GM12878 (cell line): Measurements from ENCODE around the gene GMDS. TPM values are rescaled to one million over a fixed set of nuclear protein-coding genes. Genes with fewer than 3 reads are reported as not detected.

Source experiments
- ATAC-seq: fragments of 200-7000 bp; cut with Tn5 transposase; 3 replicates; pipeline ENCODE4 v1.9.1; 2020; ENCODE audit warnings: mild to moderate bottlenecking, moderate library complexity
- BruUV-seq: library from RNA; stranded (reverse); fragments of 400-500 nt; replicated peaks from 2 replicates; lab custom pipeline; 2021; lab: Mats Ljungman, UMichigan
- CTCF ChIA-PET: fragments of 300-600 bp; sonication (Branson Sonifier 250); formaldehyde crosslinking; extraction: SDS; loops from one replicate; lab custom pipeline; 2021; ENCODE audit warnings: inconsistent platforms; lab: Yijun Ruan, JAX
- POLR2A ChIA-PET: fragments of 350-600 bp; formaldehyde crosslinking; extraction: SDS; loops from one replicate; lab custom pipeline; 2021; ENCODE audit warnings: inconsistent platforms; lab: Charles Lee
- RAD21 ChIA-PET: fragments of 300-600 bp; sonication (Branson Sonifier 250); formaldehyde crosslinking; loops from one replicate; lab custom pipeline; 2023; ENCODE audit warnings: antibody characterized with exemption; ENCODE audit not compliant: unreplicated experiment; lab: Charles Lee
- SMC1A ChIA-PET: fragments of 300-600 bp; sonication (Branson Sonifier 250); formaldehyde crosslinking; loops from one replicate; lab custom pipeline; 2023; ENCODE audit not compliant: unreplicated experiment, uncharacterized antibody; lab: Charles Lee
- DNase-seq: peaks from one replicate; pipeline ENCODE4 v3.0.0-alpha.2; 2011; ENCODE audit warnings: low read depth, low spot score
- FAIRE-seq: peaks from 3 replicates; lab custom pipeline; 2011; peaks lifted over from hg19 to GRCh38; lab: Jason Lieb, UNC
- H2AFZ ChIP-seq: 2 replicates; pipeline ENCODE4 v1.6.0; 2011; ENCODE audit warnings: low read depth, low read length, control low read depth; ENCODE audit not compliant: control insufficient read depth
- H3K27ac ChIP-seq: 2 replicates; pipeline ENCODE4 v1.5.1; 2011; ENCODE audit warnings: control low read depth; ENCODE audit not compliant: control insufficient read depth, insufficient read depth
- H3K27me3 ChIP-seq, 2 experiments: replicated peaks in 1 of 2; 2 replicates each; pipeline versions ENCODE4 v1.6.0 to v1.6.1; 2011; ENCODE audit warnings: low read length in 1 of 2; ENCODE audit not compliant: control insufficient read depth in 2 of 2, insufficient read depth in 2 of 2
- H3K36me3 ChIP-seq, 2 experiments: 2 replicates each; pipeline ENCODE4 v1.5.1; 2011; ENCODE audit warnings: low read length in 1 of 2; ENCODE audit not compliant: control insufficient read depth in 2 of 2, insufficient read depth in 2 of 2
- H3K4me1 ChIP-seq: 2 replicates; pipeline ENCODE4 v1.6.1; 2011; ENCODE audit warnings: mild to moderate bottlenecking, low read length, moderate library complexity, mixed read lengths; ENCODE audit not compliant: control insufficient read depth, insufficient read depth
- H3K4me2 ChIP-seq: 2 replicates; pipeline ENCODE4 v1.6.0; 2011; ENCODE audit warnings: control low read depth; ENCODE audit not compliant: control insufficient read depth, insufficient read depth
- H3K4me3 ChIP-seq: fragments of 200-600 bp; sonication (generic); 2 replicates; pipeline ENCODE4 v1.5.1; 2016
- H3K79me2 ChIP-seq: 2 replicates; pipeline ENCODE4 v1.6.0; 2011; ENCODE audit warnings: low read length; ENCODE audit not compliant: control insufficient read depth, insufficient read depth
- H3K9ac ChIP-seq: 2 replicates; pipeline ENCODE4 v1.8.0; 2011; ENCODE audit warnings: low read length, control low read depth, mixed read lengths; ENCODE audit not compliant: control insufficient read depth, insufficient read depth
- H3K9me3 ChIP-seq: replicated peaks from 3 replicates; pipeline ENCODE4 v1.5.1; 2011; ENCODE audit warnings: mild to moderate bottlenecking, low read length; ENCODE audit not compliant: control insufficient read depth, insufficient read depth
- H4K20me1 ChIP-seq: 2 replicates; pipeline ENCODE4 v1.6.0; 2011; ENCODE audit not compliant: control insufficient read depth, insufficient read depth
- CHD4 ChIP-seq: fragments of 200-600 bp; sonication (generic); IDR thresholded peaks from 2 replicates; pipeline ENCODE4 v1.6.1; 2016; ENCODE audit warnings: mild to moderate bottlenecking
- CREB1 ChIP-seq: IDR thresholded peaks from 2 replicates; pipeline ENCODE4 v1.6.1; 2012; ENCODE audit warnings: low read depth, mild to moderate bottlenecking, inconsistent platforms
- HDAC6 ChIP-seq: fragments of 200-600 bp; sonication (generic); IDR thresholded peaks from one replicate; pipeline ENCODE4 v1.8.0; 2017; ENCODE audit warnings: antibody characterized with exemption; ENCODE audit not compliant: unreplicated experiment
- IKZF2 ChIP-seq, 2 experiments: fragments of 450-650 bp; IDR thresholded peaks; 2 replicates each; pipeline ENCODE4 v1.6.1; 2017; ENCODE audit warnings: mild to moderate bottlenecking in 2 of 2, moderate library complexity in 2 of 2
- JUNB ChIP-seq: IDR thresholded peaks from 2 replicates; pipeline ENCODE4 v1.6.1; 2016; ENCODE audit warnings: antibody characterized with exemption, mild to moderate bottlenecking
- MEF2B ChIP-seq: fragments of 450-650 bp; IDR thresholded peaks from 2 replicates; pipeline ENCODE4 v1.6.1; 2018; ENCODE audit warnings: mild to moderate bottlenecking, moderate library complexity; ENCODE audit not compliant: partially characterized antibody, poor library complexity, severe bottlenecking
- NFIC ChIP-seq: IDR thresholded peaks from 2 replicates; pipeline ENCODE4 v1.6.1; 2012; ENCODE audit warnings: low read depth, mild to moderate bottlenecking, inconsistent platforms, low read length, moderate library complexity
- NFYB ChIP-seq: IDR thresholded peaks from 2 replicates; pipeline ENCODE4 v1.6.1; 2011; ENCODE audit warnings: low read depth, mild to moderate bottlenecking, low read length, improper control_type of control experiment, moderate library complexity; ENCODE audit not compliant: insufficient read depth
- RFX5 ChIP-seq: IDR thresholded peaks from 2 replicates; pipeline ENCODE4 v1.6.1; 2011; ENCODE audit warnings: low read depth, low read length, improper control_type of control experiment
- TAF1 ChIP-seq: IDR thresholded peaks from 2 replicates; pipeline ENCODE4 v1.6.1; 2011; ENCODE audit warnings: mild to moderate bottlenecking, low read depth, low read length, borderline replicate concordance
- TARDBP ChIP-seq: IDR thresholded peaks from 2 replicates; pipeline ENCODE4 v1.6.1; 2016; ENCODE audit warnings: borderline replicate concordance
- TCF12 ChIP-seq: IDR thresholded peaks from 2 replicates; pipeline ENCODE4 v1.6.1; 2011; ENCODE audit warnings: low read depth, mild to moderate bottlenecking, low read length
- TCF7 ChIP-seq: IDR thresholded peaks from 2 replicates; pipeline ENCODE4 v1.6.1; 2014; ENCODE audit warnings: antibody characterized with exemption, borderline replicate concordance
- ZBED1 ChIP-seq: IDR thresholded peaks from 2 replicates; pipeline ENCODE4 v1.6.1; 2016; ENCODE audit warnings: borderline replicate concordance
- WGBS: methylation state at CpG from one replicate; pipeline ENCODE4 v1.1.6; 2016; ENCODE audit warnings: low lambda C conversion rate; ENCODE audit not compliant: insufficient replicate concordance, insufficient coverage; ENCODE audit errors: missing lambda C conversion rate; 5-methylcytosine and 5-hydroxymethylcytosine counted together
- in situ Hi-C: fragments of 300-500 bp; cut with MboI; formaldehyde crosslinking; loops from 9 replicates; pipeline ENCODE4 v1.14.3; 2018; ENCODE audit warnings: mixed read lengths
- intact Hi-C: fragments of 100-400 bp; cut with micrococcal nuclease; formaldehyde crosslinking; loops from one replicate; pipeline ENCODE4 v1.14.2; 2022; ENCODE audit not compliant: unreplicated experiment
- polyA plus RNA-seq, 11 experiments: library from polyadenylated mRNA; depleted of rRNA in 4 of 11; unstranded in 6 of 11; stranded (reverse) in 5 of 11; fragments of >200 nt; fragmentation: Nextera tagmentation in 4 of 11; fragmentation: Illumina TruSeq in 1 of 11; extraction: Ambion mirVana in 4 of 11; extraction: Trizol in 1 of 11; gene quantifications; 1 replicate in 1 of 11; 2 replicates in 10 of 11; pipeline versions ENCODE4 v1.2.1 to v1.2.3, GENCODE V29; 2011 to 2016; ENCODE audit warnings: inconsistent platforms in 2 of 11, missing spikeins in 2 of 11, low read depth in 1 of 11
- total RNA-seq, 4 experiments: library from RNA; depleted of rRNA in 3 of 4; stranded (reverse); fragments of >200 nt in 3 of 4; fragmentation: Illumina TruSeq in 1 of 4; extraction: Trizol in 1 of 4; gene quantifications; 2 replicates each; pipeline versions ENCODE4 v1.2.1 to v1.2.3, GENCODE V29; 2013 to 2021
- TF ChIP-seq, protein P1 (sequence below): fragments of 450-650 bp; conservative IDR thresholded peaks from 2 replicates; pipeline ENCODE4 v1.6.1; 2017; ENCODE audit warnings: mild to moderate bottlenecking, moderate library complexity

The GMDS gene
- total and polyA plus RNA-seq, 10 of the 15 experiments (the other 5 are each of a cell fraction or from before 2014, with no cell fraction given) = 0.61 to 53.8 (median 29.3) TPM

DNA sequence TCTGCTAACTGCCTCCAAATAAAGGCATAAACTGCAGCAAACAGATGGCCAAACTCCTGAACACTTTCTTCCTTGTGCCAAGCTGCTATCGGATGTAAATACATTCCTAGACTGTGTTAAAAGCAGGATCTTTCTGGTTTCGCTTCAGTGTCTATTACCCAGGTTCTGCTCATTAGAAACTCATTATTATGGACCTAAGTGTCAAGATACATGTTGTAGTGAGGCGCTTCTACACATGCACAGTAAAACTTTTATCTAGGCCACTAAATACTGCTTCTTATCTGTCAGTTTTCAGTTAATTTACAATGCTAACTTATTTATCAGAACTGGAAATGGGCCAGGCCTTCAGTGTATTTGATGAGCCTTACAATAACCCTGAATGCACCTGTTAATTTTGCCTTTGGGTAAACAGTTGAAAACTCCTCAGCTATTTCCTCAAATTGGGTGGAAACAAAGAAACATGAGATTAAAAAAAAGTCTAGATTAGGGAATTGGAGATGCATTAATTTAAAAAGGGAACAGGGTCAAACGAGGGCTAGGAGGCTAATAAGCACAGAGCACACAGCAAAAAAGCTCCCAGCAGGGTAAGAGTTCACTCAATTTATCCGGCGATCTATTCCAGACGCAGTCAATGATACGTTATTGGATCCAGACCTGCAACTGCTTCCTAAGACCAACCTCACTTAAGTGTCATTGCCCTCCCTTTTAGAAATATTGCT, 395.1 kb downstream of the GMDS start:
- in situ Hi-C loops = no loop called here
- H3K4me1 ChIP-seq = 0 out of 2 replicates have a peak, but pooled peaks cover under 1% of the 10 kb centered on the region
- DNase-seq (no peak), ATAC-seq (no peak), FAIRE-seq (no peak)
- RAD21 ChIA-PET = interaction anchor here (1.1 to 1.2 kb wide), 2 partner anchors 8 to 63 kb away, joined by 3 read pairs; no protein-coding TSS in a partner anchor
- H3K9ac ChIP-seq = no peak overlapping the region
- H3K4me2 ChIP-seq = no peak overlapping the region
- no TSS peak for BruUV-seq
- H3K27me3 ChIP-seq = no peaks in the 10 kb centered on the region
- intact Hi-C loops = loop anchor here (10.0 kb wide), 1 partner anchor 255 kb away; no protein-coding TSS in a partner anchor
- H3K79me2 ChIP-seq = no peaks in the 10 kb centered on the region
- POLR2A ChIA-PET = no interaction called here
- TF ChIP-seq MEF2B (no peak), CHD4 (no peak), NFYB (no peak), JUNB (no peak), HDAC6 (no peak), IKZF2 (IDR thresholded peaks at IDR 0.05) (no peak), TARDBP (no peak), CREB1 (no peak), NFIC (no peak), TAF1 (no peak), ZBED1 (no peak), TCF12 (no peak), TCF7 (no peak), RFX5 (no peak)
- TF ChIP-seq, protein P1, sequence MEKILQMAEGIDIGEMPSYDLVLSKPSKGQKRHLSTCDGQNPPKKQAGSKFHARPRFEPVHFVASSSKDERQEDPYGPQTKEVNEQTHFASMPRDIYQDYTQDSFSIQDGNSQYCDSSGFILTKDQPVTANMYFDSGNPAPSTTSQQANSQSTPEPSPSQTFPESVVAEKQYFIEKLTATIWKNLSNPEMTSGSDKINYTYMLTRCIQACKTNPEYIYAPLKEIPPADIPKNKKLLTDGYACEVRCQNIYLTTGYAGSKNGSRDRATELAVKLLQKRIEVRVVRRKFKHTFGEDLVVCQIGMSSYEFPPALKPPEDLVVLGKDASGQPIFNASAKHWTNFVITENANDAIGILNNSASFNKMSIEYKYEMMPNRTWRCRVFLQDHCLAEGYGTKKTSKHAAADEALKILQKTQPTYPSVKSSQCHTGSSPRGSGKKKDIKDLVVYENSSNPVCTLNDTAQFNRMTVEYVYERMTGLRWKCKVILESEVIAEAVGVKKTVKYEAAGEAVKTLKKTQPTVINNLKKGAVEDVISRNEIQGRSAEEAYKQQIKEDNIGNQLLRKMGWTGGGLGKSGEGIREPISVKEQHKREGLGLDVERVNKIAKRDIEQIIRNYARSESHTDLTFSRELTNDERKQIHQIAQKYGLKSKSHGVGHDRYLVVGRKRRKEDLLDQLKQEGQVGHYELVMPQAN = no peak
- H3K4me3 ChIP-seq = no peak overlapping the region
- H3K9me3 ChIP-seq = no peaks in the 10 kb centered on the region; the same call in 2 of the 3 replicates
- WGBS = 92% methylated on average over 8 of the region's 8 CpGs
- H4K20me1 ChIP-seq = no peaks in the 10 kb centered on the region
- CTCF ChIA-PET = interaction anchor here (0.7 to 0.9 kb wide), 2 partner anchors 20 to 53 kb away, joined by 3 read pairs; no protein-coding TSS in a partner anchor
- H3K27ac ChIP-seq = no peak overlapping the region
- H2AFZ ChIP-seq = no peak overlapping the region
- SMC1A ChIA-PET = interaction anchor here (0.6 to 1.9 kb wide), 8 partner anchors 11 to 1838 kb away, joined by 3 to 5 read pairs (median 3); no protein-coding TSS in a partner anchor
- H3K36me3 ChIP-seq = no peaks in the 10 kb centered on the region
